SKM-1 (cell line): ENCODE measurements around the gene EML1.

Source experiments
- DNase-seq: peaks from one replicate; lab custom pipeline; 2025; ENCODE audit not compliant: unreplicated experiment; lab: John Stamatoyannopoulos, UW

The EML1 gene

DNA sequence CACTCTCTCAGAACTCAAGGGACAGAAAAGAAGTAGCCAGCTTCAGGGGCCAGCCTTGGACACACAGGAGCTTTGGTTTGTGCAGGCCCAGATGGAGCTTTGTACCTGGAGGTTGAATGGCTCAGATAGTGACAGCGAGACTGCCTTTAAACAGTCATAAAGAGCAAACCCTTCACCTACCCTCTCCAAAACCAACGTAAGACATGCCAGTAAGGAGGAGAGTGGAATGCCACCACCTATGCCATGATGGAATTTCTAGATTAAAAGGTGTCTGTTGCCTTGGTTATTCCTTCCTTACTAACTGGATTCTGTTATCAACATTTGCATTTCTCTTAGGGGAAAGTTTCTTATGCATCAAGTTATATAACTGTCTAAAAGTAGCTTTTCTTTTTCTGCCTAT is 98.1 kb downstream of the EML1 start:
- DNase-seq, result no peak

- DNase-seq, result no peak
Measured at GRCh38 chr14:99891900-99892299, 98.7 kb downstream of the EML1 start.

DNA sequence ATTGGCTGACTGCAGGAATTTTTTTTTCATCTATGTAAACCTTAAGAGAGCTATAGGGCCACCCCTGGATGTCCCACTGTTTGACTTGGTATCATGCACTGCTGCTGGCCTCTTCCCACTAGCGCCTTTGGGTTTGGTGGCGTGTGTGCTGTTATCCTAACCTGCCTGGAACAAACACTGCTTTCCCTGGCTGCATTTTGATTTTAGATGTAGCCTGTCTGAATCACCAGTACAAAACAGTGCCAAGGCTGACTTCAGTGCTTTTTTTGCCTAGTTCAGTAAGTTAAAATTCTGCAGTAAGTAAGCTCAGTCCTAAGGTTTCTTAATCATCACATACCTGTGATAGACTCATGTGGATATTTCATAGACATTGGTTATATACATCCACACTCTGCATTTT is 99.2 kb downstream of the EML1 start:
- no peak for DNase-seq

- no peak for DNase-seq
Measured at GRCh38 chr14:99896361-99896760, 103.1 kb downstream of the EML1 start.

GRCh38 chr14:99899578-99900178 is 106.5 kb downstream of the EML1 start:
- no peak for DNase-seq

DNA sequence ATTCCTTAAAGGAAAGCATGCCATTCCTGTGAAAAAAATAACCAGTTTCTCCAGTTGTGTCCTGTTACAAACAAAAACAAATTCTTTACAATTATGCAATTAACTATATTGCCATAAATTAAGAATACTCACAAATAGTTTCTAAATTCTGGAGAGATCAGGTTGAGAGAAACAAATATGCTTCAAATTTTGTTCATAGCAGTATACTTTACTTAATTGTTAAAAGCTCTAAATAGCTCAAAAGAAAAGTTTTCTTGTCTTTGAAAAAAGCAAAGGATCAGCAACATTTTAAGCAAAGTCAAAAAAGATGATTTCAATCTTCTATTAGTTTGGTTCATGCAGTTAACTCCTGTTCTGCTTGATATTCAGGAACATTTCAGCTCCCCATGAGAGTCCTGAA is 109.7 kb downstream of the EML1 start:
- DNase-seq, result no peak

GRCh38 chr14:99904506-99904905 is 111.3 kb downstream of the EML1 start:
- no peak for DNase-seq

GRCh38 chr14:99905121-99905520 is 111.9 kb downstream of the EML1 start:
- no peak for DNase-seq

DNA sequence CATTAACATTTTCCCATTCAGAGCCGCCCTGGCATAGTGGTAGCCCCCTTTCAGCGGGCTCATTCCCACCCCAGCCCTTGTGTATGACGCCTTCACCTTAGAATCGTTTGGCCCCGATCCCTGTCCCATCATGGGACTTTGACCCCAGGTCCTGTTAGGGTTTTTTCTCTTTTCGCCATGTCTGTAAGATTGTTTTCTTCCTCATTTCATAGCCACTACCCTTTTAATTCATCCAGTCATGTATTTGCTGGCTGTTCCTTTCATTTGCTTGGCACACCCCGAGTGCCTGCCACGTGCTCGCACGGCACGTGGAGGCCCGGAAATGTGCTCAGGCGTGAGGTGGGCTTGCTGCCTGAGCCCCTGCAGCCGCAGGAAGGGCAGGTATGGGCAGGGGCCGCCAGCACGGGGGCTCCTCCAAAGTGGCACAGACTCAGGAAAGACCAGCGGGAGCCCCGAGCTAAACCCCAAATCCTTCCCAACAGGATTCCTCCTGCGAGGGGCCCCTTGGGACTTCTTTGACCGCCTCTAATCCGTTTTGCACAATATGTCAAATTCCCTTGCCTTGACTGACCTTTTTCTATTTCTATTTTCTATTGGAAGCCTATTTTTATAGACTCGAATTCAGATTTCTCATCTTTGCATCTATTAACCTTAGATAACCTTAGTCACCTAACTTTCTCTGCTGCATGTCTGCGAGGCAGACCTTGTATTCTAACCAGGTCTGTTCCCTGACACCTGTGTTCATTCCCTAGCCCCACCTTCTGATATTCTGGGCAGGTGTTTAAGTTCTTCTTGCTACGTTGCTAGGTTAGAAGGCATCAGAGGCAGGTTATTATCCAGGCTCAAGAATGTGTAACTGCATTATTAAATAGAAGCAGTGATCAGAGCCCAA is 114.8 kb downstream of the EML1 start:
- DNase-seq, result no peak

DNA sequence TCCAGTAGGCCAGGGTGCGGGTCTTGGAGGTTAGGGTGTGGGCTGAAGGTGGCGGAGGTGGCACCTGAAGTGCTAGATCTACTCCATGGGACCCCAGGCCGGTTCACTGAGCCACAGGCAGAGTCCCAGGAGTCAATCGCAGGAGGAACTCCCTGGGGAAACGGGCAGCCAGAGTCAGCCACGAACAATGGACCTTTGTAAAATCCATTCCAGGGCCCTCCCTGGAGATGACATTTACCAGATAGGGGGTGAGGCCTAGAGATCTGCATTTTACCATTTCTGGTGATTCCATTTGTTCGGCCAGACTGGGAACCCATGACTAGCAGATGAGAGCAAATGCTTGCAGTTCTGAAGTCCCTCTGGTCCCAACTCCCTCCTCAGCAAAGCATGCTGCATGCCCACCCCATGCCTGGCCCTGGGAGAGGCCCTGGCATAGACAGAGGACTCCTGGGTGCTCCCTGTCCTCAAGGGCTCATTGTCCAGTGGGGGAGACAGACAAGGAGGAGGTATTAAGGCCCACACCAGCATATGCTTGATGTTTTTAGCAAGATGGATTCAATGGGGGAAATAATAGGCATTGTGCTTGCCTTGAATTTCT is 115.5 kb downstream of the EML1 start:
- no peak for DNase-seq

GRCh38 chr14:99909513-99910064 is 116.4 kb downstream of the EML1 start:
- DNase-seq, result no peak

DNA sequence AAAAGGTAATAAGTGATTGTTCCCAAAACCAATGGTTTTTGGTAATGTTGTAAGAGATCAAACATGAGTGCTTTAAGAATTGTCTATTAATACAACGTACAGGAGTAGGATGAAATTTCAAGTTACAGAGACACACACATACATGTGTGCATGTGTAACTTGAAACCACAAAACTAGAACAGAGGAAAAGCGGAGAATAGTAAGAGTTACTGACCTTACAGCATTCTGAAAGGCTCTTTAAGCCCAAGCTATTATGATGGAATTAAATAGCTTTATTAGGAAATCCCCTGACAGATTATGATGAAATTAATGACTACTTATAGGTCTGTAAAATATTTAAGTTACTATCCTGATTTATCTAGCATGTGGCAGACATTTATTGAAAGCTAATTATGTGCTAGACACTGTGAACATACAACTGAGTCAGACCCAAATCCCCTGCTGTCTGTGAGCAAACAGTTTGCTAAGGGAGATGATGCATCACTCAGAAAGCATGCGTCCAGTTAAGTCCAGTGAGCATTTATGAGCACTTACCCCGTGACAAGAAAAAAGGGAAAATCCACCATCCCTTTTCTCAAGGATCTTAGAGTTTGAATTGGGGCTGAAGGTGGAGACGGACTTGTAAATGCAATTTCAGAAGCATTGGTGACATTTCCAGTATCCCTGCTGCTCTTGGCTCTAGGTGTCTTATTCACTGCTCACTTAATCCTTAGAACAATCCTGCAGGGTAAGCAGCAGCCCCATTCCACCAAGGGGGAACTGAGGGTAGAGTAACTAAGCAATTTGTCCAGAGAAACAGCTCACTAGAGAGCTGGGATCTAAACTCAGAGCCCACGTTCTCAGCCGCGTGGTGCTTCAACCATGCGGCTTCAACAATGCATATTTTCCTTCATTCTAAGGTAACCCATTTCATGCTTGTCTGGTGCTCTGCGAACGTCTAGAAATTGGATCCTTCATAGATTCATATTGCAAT is 117.4 kb downstream of the EML1 start:
- DNase-seq, result no peak

- no peak for DNase-seq
Measured at GRCh38 chr14:99915305-99916090, 122.3 kb downstream of the EML1 start.

GRCh38 chr14:99916091-99916383 is 122.8 kb downstream of the EML1 start:
- no peak for DNase-seq

DNA sequence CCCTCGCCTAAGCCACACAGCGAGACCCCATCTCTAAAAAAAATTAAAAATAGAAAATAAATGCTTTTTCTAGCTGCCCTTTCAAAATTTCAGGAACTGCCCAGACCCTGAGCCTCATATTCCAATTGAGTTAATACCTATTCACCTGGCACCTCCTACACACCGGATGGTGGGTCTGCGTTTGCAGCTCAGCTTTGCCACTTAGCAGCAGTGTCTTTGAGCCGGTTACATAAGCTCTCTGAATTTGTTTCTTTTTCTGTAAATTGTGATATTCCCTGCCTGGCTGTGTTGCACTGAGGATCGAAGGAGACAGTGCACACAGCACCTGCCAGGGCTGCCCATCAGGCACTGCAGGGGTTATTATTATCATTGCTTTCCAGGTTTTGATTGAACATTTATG is 125.6 kb downstream of the EML1 start:
- DNase-seq, result no peak

GRCh38 chr14:99921425-99921824 is 128.2 kb downstream of the EML1 start:
- DNase-seq, result no peak

- DNase-seq, result no peak
Measured at GRCh38 chr14:99924379-99924778, 131.2 kb downstream of the EML1 start.

GRCh38 chr14:99925471-99925870 is 132.3 kb downstream of the EML1 start:
- no peak for DNase-seq

DNA sequence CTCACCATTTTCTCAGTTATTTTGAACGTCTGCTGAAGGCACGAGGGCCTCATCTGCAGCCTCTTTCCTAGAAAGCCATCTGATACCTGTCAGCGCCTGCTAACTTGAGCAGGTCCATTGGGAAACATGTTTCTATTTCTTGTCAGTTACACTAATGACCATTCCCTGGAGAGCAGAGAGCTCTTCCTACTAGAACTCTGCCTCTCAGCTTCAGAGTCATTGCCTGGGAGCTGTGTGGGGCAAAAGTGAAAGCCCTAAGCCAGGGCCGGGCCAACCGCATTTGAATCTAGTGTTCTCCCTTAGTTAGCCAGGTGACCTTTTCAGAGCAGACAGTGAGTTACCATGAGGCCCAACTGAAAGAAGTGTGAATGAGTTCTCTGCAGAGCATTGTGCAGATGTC is 135.8 kb downstream of the EML1 start:
- no peak for DNase-seq

GRCh38 chr14:99929601-99930000 is 136.4 kb downstream of the EML1 start:
- no peak for DNase-seq
